GF-D8 (cell line): ENCODE data around the gene SAA4.
"Not testable (repeated sequence)": the region's sequence is repeated elsewhere in the genome, so short reads cannot be mapped to it uniquely, and the experiment has no call there.

Source experiments
- DNase-seq: peaks from one replicate; lab custom pipeline; 2025; lab: John Stamatoyannopoulos, UW

The SAA4 gene, protein sequence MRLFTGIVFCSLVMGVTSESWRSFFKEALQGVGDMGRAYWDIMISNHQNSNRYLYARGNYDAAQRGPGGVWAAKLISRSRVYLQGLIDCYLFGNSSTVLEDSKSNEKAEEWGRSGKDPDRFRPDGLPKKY

DNA sequence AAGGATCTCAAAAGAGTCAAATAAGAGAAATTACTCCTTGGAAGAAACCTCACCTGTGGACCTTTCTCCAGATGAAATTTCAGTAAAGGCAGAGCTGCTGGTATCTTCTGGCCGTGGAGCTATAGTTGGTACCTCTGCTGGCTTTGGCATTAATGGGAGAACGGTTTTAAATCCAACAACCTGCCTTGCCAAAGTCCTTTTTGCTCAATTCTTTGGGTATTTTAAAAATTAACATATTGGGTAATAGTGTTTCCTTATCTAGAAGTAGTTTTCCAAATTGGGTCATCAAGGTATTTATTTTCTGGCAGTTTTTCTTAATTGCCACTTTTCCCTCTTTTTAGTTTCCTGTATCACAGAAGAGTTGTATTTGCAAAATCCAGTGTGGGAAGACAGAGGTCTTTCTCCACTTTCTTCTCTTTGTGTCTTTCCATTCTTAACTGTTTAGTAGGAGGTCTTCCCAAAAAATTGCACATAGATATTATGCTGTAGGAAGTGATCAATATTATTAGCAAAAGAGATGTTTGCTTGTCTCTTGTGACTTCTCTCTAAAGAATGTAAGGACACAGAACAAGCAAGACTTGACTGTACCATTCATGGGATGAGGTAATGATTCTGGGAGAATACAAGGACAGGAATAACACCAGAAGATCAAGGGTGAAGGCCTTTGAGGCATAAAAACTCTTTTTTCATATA, at the start of gene SAA4:
SAA4 (minus strand) TSS at position 139 of the 693 bp plus-strand sequence. CDS start 876 bp downstream, outside the sequence.
- DNase-seq = no peak

DNA sequence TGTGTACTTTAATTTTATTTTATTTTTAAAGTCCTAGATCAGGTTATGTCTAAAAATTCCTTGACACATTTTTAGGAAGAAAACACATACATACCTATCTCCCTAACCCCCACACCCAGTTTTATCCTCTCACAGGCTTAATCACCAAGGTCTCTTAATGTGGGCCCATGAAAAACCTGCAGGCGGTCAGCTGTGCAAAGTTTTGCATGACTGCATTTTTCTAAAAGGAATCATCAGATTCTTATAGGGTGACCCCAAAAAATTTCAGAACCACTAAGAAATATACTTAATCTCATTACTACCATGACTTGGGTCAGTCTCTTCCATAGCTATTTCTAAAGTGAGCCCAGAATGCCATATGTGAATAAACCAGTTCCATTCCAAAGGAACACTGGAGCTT, 49.2 kb upstream of the SAA4 start:
- no peak for DNase-seq

- DNase-seq = no peak
Measured at GRCh38 chr11:18282626-18283025, 46.0 kb upstream of the SAA4 start.

DNA sequence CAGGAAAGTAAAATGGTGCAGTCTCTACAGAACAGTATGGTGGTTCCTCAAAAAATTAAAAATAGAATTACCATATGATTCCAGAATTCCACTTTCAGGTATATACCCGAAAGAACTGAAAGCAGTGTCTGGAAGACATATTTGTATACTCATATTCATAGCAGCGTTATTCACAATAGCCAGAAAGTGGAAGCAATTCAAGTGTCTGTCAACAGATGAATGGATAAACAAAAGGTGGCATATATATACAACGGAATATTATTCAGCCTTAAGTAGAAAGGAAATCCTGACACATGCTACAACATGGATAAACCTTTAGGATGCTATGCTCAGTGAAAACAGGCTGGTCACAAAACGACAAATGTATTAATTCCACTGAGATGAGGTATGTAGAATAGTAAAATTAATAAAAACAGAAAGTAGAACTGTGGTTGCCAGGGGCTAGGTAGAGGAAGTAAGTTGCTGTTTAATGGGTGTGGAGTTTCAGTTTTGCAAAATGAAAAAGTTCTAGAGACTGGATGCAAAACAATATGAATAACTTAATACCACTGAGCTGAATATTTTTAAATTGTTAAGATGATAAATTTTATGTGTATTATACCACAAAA, 43.9 kb upstream of the SAA4 start:
- no peak for DNase-seq

- DNase-seq = peak; percentile 5
Measured at GRCh38 chr11:18277565-18278271, 41.1 kb upstream of the SAA4 start.

DNA sequence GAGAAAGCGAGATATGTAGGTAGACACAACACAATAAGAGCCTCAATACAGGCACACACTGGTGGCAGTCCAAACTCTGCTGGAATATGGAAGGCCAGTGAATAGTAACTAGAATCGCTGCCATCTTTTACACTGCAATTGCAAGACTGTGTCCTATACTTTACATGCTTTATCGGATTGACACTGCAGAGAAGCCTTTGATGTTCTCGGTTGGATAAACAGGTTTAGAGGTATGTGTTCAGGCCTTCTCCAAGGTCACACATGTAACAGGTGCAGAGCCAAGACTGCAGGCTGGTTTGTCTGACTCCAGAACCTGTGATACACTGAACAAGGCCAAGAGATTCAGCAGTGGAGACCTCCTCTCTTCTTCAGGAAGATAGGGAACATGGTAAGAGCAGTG, 34.6 kb upstream of the SAA4 start:
- no peak for DNase-seq

DNA sequence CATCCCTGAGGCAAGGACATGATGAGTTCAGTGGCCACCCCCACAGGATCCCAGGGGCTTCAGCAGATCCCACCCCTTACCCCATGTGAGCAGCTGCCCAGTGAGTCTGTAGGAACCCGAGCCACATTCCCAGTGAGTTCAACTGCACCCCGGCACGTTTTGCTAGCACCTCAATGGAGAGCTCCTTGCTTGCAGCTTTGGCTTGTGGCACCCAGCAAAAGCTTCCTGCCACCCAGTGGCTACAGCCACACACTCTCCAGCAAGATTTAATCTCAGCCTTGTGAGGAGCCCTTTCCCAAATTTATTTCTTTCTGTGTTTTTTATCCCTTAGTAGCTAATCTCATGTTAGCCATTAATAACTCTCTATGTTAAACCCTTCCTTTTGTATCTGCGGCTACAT, 33.5 kb upstream of the SAA4 start:
- DNase-seq = no peak

DNA sequence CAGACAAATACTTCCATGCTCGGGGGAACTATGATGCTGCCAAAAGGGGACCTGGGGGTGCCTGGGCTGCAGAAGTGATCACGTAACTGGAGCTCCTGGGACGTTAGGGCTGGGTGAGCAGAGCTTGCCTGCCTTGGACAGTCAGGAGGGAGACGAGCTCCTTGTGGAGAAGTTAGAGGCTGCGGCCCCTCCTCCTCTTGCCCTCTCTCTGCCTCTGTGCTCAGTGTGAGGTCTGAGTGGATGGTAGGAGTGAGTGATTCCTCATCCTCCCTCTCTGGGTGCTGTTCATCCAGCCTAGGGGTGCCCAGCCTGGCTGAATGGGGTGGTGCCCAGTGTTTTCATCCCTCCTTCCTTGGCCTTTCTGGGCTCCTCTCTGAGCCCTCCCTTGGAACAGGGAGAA, 32.6 kb upstream of the SAA4 start:
- not testable (repeated sequence) for DNase-seq

GRCh38 chr11:18267335-18268133, 30.9 kb upstream of the SAA4 start:
- DNase-seq = not testable (repeated sequence)

DNA sequence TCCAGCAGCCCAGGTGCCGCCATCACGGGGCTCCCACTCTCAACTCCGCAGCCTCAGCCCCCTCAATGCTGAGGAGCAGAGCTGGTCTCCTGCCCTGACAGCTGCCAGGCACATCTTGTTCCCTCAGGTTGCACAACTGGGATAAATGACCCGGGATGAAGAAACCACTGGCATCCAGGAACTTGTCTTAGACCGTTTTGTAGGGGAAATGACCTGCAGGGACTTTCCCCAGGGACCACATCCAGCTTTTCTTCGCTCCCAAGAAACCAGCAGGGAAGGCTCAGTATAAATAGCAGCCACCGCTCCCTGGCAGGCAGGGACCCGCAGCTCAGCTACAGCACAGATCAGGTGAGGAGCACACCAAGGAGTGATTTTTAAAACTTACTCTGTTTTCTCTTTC, 29.3 kb upstream of the SAA4 start, which contains the start of gene SAA1:
SAA1 (plus strand) TSS at position 316 of the 400 bp plus-strand sequence. CDS start 624 bp downstream, outside the sequence.
- no peak for DNase-seq

DNA sequence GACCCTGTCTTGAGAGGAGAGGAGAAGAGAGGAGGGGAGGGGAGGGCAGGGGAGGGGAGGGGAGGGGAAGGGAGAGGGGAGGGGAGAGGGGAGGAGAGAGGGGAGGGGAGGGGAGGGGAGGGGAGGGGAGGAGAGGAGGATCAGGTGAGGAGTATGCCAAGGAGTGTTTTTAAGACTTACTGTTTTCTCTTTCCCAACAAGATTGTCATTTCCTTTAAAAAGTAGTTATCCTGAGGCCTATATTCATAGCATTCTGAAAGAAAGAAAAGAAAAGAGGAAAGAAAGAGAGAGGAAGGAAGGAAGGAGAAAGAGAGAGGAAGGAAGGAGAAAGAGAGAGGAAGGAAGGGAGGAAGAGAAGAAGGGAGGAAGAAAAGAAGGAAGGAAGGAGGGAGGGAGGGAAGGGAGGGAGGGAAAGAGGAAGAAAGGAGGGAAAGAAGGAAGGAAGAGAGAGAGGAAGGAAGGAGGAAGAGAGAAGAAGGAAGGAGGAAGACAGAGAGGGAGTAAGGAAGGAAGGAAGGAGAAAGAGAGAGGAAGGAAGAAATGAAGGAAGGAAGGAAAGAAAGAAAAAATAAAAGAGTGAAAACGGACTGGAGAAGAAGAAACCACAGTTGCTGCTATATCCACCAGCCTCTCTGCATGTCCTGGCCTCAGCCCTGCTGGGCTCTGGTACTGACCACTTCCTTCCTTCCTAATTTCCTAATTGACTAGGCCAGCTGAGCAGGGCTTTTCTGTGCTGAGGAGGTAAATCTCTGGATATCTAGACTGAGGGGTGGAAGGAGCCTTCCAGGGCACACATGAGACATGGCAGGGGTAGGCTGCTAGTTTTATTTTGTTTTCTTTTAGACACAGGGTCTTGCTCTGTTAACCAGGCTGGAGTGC, 28.3 kb upstream of the SAA4 start:
- no peak for DNase-seq

- DNase-seq = no peak
Measured at GRCh38 chr11:18264035-18264434, 27.4 kb upstream of the SAA4 start.

- DNase-seq = not testable (repeated sequence)
Measured at GRCh38 chr11:18262681-18263350, 26.2 kb upstream of the SAA4 start.

- no peak for DNase-seq
Measured at GRCh38 chr11:18261721-18262120, 25.1 kb upstream of the SAA4 start.

- DNase-seq = no peak
Measured at GRCh38 chr11:18259259-18259658, 22.7 kb upstream of the SAA4 start.

- no peak for DNase-seq
Measured at GRCh38 chr11:18254781-18255361, 18.3 kb upstream of the SAA4 start.

DNA sequence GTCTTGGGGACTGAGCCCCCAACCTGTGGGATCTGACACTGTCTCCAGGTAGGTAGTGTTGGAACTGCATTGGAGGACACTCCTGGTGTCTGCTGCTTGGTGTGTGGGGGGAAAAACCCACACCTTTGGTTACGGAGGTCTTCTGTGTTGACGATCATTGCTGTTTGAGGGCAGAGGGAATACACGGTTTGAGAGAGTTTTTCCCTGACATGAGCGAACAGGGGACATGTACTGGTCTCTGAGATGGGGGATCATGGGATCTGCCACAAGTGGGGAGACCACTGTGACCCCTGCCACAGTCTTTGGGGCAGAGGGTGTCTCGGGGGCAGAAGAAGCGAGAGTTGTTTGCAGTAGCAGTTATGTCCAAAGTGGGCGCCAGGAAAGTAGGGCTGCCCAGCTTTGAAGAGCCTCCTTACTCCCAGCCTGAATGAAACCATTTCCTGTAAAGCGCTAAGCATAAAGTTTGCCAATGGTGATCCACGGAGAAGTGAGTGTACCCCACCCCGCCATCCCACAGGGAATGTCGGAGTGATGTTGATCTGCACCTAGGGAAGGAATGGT, 17.3 kb upstream of the SAA4 start:
- DNase-seq = no peak

DNA sequence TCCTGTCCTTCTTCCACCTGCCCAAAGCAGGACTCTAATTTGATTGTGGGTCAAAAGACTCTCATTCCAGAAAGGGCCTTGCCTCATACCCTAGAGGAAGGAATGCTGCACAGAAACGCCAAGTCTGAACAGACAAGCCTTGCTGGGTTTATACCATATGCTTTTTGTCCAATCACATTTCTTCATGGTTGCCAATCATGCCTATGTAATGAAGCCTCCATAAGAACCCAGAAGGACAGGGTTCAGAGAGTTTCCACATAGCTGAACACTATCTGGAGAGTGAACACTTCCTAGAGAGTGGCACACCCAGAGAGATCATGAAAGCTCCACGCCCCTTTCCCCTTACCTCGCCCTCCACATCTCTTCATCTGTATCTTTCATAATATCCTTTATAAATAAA, 16.6 kb upstream of the SAA4 start:
- no peak for DNase-seq

DNA sequence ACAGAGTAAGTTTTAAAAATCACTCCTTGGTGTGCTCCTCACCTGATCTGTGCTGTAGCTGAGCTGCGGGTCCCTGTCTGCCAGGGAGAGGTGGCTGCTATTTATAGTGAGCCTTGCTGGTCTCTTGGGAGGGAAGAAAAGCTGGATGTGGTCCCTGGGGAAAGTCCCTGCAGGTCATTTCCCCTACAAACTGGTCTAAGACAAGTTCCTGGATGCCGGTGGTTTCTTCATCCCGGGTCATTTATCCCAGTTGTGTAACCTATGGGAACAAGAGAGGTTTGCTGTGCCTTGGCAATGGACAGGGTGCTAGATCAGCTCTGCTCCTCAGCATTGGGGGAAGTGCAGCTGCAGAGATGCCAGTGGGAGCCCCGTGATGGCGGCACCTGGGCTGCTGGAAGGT, 12.0 kb upstream of the SAA4 start, which contains the start of gene SAA2:
SAA2 (minus strand) TSS at position 108 of the 400 bp plus-strand sequence. CDS start 657 bp downstream, outside the sequence.
- DNase-seq = no peak

DNA sequence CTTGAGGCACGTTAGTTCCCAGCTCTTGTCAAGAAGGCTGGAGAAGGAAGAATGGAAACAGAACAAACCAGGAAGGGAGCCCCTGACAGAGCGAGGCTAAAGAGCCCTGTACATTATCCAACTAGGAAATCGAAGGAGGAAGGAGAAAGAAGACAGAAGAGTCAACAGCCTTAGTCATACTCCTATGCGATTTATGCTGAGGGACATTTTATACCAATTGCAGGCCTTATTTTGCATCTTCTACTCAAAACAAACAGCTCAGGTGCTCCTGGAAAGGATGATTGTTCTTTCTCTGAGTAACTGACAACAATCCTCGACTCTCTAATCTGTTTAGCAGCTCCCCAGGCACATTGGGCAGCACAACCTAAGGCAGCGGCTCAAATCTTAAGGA, 10.6 kb upstream of the SAA4 start:
- not testable (repeated sequence) for DNase-seq
